Stimulated activated naive CD8-positive, alpha-beta T cell treated with anti-CD3 and anti-CD28 coated beads, Interleukin-15, Interleukin-2, amounts not matched to agents 100 U/mL and 50 U/mL, for 24 hours (primary cell): Measurements from ENCODE around the gene ALG9.
A peak's percentile ranks its signal among the peaks of the same experiment; 100 is the strongest.
"Not testable (repeated sequence)": the region's sequence is repeated elsewhere in the genome, so short reads cannot be mapped to it uniquely, and the experiment has no call there.

Source experiments
- ATAC-seq: fragments of 150-1000 bp; cut with Tn5 transposase; one replicate; pipeline ENCODE4 v1.10.0; 2021
- DNase-seq: peaks from one replicate; pipeline ENCODE4 v3.0.0; 2021

Gene ALG9

GRCh38 chr11:111795334-111795985 is 75.9 kb downstream of the ALG9 start:
- DNase-seq (no peak), ATAC-seq (no peak)

- DNase-seq (no peak), ATAC-seq (no peak)
These were observed 77.5 kb downstream of the ALG9 start for GRCh38 chr11:111793863-111794262.

GRCh38 chr11:111792955-111793500 is 78.4 kb downstream of the ALG9 start:
- DNase-seq (no peak), ATAC-seq (no peak)

GRCh38 chr11:111792314-111792713 is 79.1 kb downstream of the ALG9 start:
- DNase-seq (no peak), ATAC-seq (no peak)

GRCh38 chr11:111788464-111788863 is 82.9 kb downstream of the ALG9 start:
- ATAC-seq (no peak), DNase-seq (no peak)

GRCh38 chr11:111788051-111788450 is 83.3 kb downstream of the ALG9 start:
- no peak for ATAC-seq
- DNase-seq = no peak

- DNase-seq (no peak), ATAC-seq (no peak)
These were observed 85.4 kb downstream of the ALG9 start for GRCh38 chr11:111785886-111786412.

- DNase-seq (no peak), ATAC-seq (no peak)
These were observed 86.3 kb downstream of the ALG9 start for GRCh38 chr11:111785076-111785475.

- not testable (repeated sequence) for DNase-seq, ATAC-seq
These were observed 87.1 kb downstream of the ALG9 start for GRCh38 chr11:111784311-111784710.

GRCh38 chr11:111782109-111782741 is 89.2 kb downstream of the ALG9 start:
- DNase-seq (no peak), ATAC-seq (no peak)

- ATAC-seq = no peak
- no peak for DNase-seq
These were observed 92.3 kb downstream of the ALG9 start for GRCh38 chr11:111779118-111779517.

- DNase-seq (no peak), ATAC-seq (no peak)
These were observed 93.3 kb downstream of the ALG9 start for GRCh38 chr11:111778047-111778558.

- no peak for DNase-seq
- ATAC-seq = peak; percentile 69
These were observed 94.0 kb downstream of the ALG9 start for GRCh38 chr11:111777094-111778046.

GRCh38 chr11:111776398-111777093 is 94.8 kb downstream of the ALG9 start:
- peak; percentile 23 for ATAC-seq
- DNase-seq = no peak

GRCh38 chr11:111774955-111775710 is 96.2 kb downstream of the ALG9 start:
- no peak for DNase-seq
- no peak for ATAC-seq

GRCh38 chr11:111772535-111772934 is 98.8 kb downstream of the ALG9 start:
- ATAC-seq = no peak

GRCh38 chr11:111771205-111771604 is 100.2 kb downstream of the ALG9 start:
- ATAC-seq, DNase-seq: not testable (repeated sequence)

More at GRCh38 chr11:111772535-111772934, 98.8 kb downstream of the ALG9 start:
- no peak for DNase-seq

- no peak for ATAC-seq
These were observed 100.7 kb downstream of the ALG9 start for GRCh38 chr11:111770581-111771134.

GRCh38 chr11:111766834-111767142 is 104.6 kb downstream of the ALG9 start:
- no peak for ATAC-seq

More at GRCh38 chr11:111770581-111771134, 100.7 kb downstream of the ALG9 start:
- no peak for DNase-seq

More at GRCh38 chr11:111766834-111767142, 104.6 kb downstream of the ALG9 start:
- DNase-seq = no peak
